PFSK-1 (cell line): ENCODE results near the gene FGFR4.

Experiments
- FOXP2 ChIP-seq: optimal IDR thresholded peaks from 2 replicates; pipeline ENCODE3; 2011; ENCODE audit warnings: borderline replicate concordance, control low read depth, inconsistent platforms; ENCODE audit not compliant: insufficient read depth; ENCODE audit errors: extremely low read length, extremely low read depth
- POLR2AphosphoS5 ChIP-seq: IDR thresholded peaks from 2 replicates; pipeline ENCODE4 v1.6.1; 2012; ENCODE audit warnings: low read depth, mild to moderate bottlenecking, control low read depth, low read length, moderate library complexity
- REST ChIP-seq, 2 experiments: IDR thresholded peaks; 2 replicates each; pipeline versions ENCODE4 v1.6.1 to v1.8.0; 2011 to 2012; ENCODE audit warnings: low read depth in 2 of 2, low read length in 2 of 2, control low read depth in 1 of 2, inconsistent platforms in 1 of 2, mild to moderate bottlenecking in 1 of 2, moderate library complexity in 1 of 2; ENCODE audit not compliant: insufficient read depth in 1 of 2
- SIN3A ChIP-seq: IDR thresholded peaks from 2 replicates; pipeline ENCODE4 v1.6.1; 2012; ENCODE audit warnings: mild to moderate bottlenecking, low read length, moderate library complexity, borderline replicate concordance; ENCODE audit not compliant: insufficient read depth
- TAF1 ChIP-seq: IDR thresholded peaks from 2 replicates; pipeline ENCODE4 v1.6.1; 2012; ENCODE audit warnings: low read length, control low read depth, borderline replicate concordance; ENCODE audit not compliant: insufficient read depth

The FGFR4 gene

DNA sequence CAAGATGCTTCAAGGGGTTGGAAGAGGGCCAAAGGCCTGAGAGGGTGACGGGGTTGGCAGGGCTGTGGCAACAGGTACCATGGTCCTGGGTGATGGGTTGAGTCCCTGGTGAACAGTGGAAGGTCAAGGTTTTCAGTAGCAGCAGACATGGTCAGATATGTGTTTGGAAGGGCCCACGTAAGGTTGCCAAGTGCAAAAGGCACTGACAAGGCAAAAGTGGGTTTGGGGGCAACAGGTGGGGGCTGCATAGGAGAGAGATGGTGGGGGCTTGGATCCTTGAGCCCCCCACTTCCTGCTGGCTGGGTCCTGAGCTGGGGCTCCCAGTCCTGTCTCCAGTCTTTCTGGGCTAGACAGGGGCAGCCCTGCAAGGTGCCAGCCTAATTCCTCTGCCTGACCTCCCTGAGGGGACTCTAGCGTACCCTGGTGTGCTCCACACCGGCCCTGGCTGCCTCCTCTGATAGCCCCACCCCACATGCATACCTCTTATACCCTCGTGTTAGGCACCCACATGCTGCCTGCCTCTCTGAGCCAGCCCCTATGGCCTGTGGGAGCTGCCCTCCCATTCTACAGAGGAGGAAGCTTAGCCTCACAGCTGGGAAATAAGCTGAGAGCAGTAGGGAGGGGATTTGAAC lies 26.0 kb downstream of the FGFR4 start:
- TF ChIP-seq TAF1: no peak
- no peak for TF ChIP-seq POLR2AphosphoS5
- no peak for TF ChIP-seq SIN3A
- no peak for TF ChIP-seq REST (IDR thresholded peaks at IDR 0.05; ENCODE audit: insufficient read depth in 1 of 2, low read depth in 2 of 2, low read length in 2 of 2)
- no peak for TF ChIP-seq FOXP2

GRCh38 chr5:177113566-177114424 lies 27.1 kb downstream of the FGFR4 start:
- TF ChIP-seq TAF1 (no peak), POLR2AphosphoS5 (no peak), FOXP2 (no peak), REST (IDR thresholded peaks at IDR 0.05; ENCODE audit: insufficient read depth in 1 of 2, low read depth in 2 of 2, low read length in 2 of 2) (no peak), SIN3A (no peak)

DNA sequence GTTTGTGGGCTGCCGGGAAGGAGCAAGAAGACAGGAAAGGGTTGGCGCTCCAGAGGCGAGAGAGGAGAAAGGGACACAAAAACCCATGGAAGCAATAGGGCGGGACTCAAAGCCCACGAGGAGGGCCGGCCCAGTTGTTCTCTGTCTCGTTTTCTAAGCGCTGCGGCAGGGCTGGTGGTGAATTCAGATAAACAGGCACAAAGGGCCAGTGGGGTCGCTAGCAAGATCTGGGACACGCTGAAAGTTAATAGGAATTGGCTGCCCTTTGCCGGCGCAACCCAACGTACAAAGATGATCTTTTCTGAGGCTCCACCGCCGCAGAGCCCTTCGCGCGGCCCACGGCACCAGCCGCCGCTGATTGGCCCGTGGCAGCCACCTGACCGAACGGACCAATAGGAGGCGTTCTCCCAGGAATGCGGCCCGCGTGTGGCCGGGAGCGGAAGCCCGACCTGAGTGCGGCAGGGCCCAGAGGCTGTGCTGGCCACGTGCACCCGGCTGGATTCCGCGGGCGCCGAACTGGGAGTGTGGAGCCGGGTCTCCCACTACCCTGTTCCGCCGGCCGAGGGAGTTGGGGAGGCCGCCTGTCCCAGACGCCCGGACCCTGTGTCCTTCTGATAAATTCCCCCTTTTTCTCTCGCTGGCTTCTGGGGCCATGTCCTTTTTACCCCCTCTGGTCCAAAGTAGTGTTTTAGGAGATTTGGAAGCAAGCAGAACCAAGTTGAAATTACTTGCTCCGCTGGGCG lies 30.1 kb downstream of the FGFR4 start:
- TF ChIP-seq FOXP2 (no peak), SIN3A (no peak), TAF1 (no peak), POLR2AphosphoS5 (no peak), REST (IDR thresholded peaks at IDR 0.05; ENCODE audit: insufficient read depth in 1 of 2, low read depth in 2 of 2, low read length in 2 of 2) (no peak)

DNA sequence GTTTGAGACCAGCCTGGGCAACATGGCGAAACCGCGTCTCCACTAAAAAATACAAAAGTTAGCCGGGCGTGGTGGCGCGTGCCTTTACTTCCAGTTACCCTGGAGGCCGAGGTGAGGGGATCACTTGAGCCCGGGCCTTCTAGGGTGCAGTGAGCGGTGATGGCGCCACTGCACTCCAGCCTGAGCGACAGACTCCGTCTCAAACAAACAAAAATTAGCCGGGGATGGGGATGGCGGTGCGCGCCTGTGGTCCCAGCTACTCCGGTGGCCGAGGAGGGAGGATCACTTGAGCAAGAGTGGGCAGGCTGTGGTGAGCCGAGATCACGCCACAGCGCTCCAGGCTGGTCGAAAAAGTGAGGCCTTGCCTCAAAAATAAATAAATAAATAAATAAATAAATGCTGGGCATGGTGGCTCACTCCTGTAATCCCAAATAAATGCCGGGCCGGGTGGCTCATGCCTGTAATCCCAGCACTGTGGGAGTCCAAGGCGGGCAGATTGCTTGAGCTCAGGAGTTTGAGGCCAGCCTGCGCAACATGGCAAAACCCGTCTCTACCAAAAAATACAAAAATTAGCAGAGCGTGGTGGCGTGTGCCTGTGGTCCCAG lies 30.8 kb downstream of the FGFR4 start:
- TF ChIP-seq POLR2AphosphoS5 (no peak), TAF1 (no peak), REST (IDR thresholded peaks at IDR 0.05; ENCODE audit: insufficient read depth in 1 of 2, low read depth in 2 of 2, low read length in 2 of 2) (no peak), SIN3A (no peak), FOXP2 (no peak)
